ENCODE results near the gene UGT1A5.

The UGT1A5 gene

GRCh38 chr2:233712611-233713261 lies at the start of gene UGT1A5:
Gene UGT1A5, plus strand, starts transcription at chr2:233712907. Its CDS starts 85 bp downstream, at chr2:233712992.
- no peak for DNase-seq

- no peak for DNase-seq
Measured at GRCh38 chr2:233663911-233664310, 48.8 kb upstream of the UGT1A5 start.

- no peak for DNase-seq
Measured at GRCh38 chr2:233668605-233669260, 44.0 kb upstream of the UGT1A5 start.

GRCh38 chr2:233671290-233672161 lies 41.2 kb upstream of the UGT1A5 start, which contains the start of gene UGT1A9:
Gene UGT1A9, plus strand, starts transcription at chr2:233671898. Its CDS starts 37 bp downstream, at chr2:233671935.
- no peak for DNase-seq

- no peak for DNase-seq
Measured at GRCh38 chr2:233672886-233673285, 39.8 kb upstream of the UGT1A5 start.

- no peak for DNase-seq
Measured at GRCh38 chr2:233673896-233674295, 38.8 kb upstream of the UGT1A5 start.

- no peak for DNase-seq
Measured at GRCh38 chr2:233674314-233674713, 38.4 kb upstream of the UGT1A5 start.

GRCh38 chr2:233674995-233675394 lies 37.7 kb upstream of the UGT1A5 start:
- no peak for DNase-seq

- DNase-seq = no peak
Measured at GRCh38 chr2:233676046-233676445, 36.7 kb upstream of the UGT1A5 start.

- DNase-seq = no peak
Measured at GRCh38 chr2:233679196-233679595, 33.5 kb upstream of the UGT1A5 start.

- DNase-seq = no peak
Measured at GRCh38 chr2:233680361-233681045, 32.2 kb upstream of the UGT1A5 start.

GRCh38 chr2:233681521-233682099 lies 31.1 kb upstream of the UGT1A5 start, which contains the start of gene UGT1A7:
Gene UGT1A7, plus strand, starts transcription at chr2:233681901. Its CDS starts 37 bp downstream, at chr2:233681938.
- no peak for DNase-seq

- no peak for DNase-seq
Measured at GRCh38 chr2:233684640-233685039, 28.1 kb upstream of the UGT1A5 start.

- DNase-seq = no peak
Measured at GRCh38 chr2:233686928-233687327, 25.8 kb upstream of the UGT1A5 start.

- DNase-seq = no peak
Measured at GRCh38 chr2:233688341-233688740, 24.4 kb upstream of the UGT1A5 start.

- no peak for DNase-seq
Measured at GRCh38 chr2:233689031-233689430, 23.7 kb upstream of the UGT1A5 start.

GRCh38 chr2:233689501-233689900 lies 23.2 kb upstream of the UGT1A5 start:
- DNase-seq = no peak

GRCh38 chr2:233690444-233690843 lies 22.3 kb upstream of the UGT1A5 start:
- DNase-seq = no peak

GRCh38 chr2:233691443-233692433 lies 21.0 kb upstream of the UGT1A5 start:
- no peak for DNase-seq

GRCh38 chr2:233692648-233693047 lies 20.1 kb upstream of the UGT1A5 start, which contains the start of gene UGT1A6:
Gene UGT1A6, plus strand, starts transcription at chr2:233692890. Its CDS starts 115 bp downstream, at chr2:233693005.
- no peak for DNase-seq

GRCh38 chr2:233693963-233694362 lies 18.7 kb upstream of the UGT1A5 start:
- no peak for DNase-seq
